HG02970 (cell line): ENCODE measurements around the gene HSF5.
"Not testable (repeated sequence)": the region's sequence is repeated elsewhere in the genome, so short reads cannot be mapped to it uniquely, and the experiment has no call there.

Experiments used
- ATAC-seq: cut with Tn5 transposase; IDR thresholded peaks from one replicate; pipeline ENCODE4 v1.9.1; 2021; ENCODE audit warnings: mild to moderate bottlenecking, moderate library complexity, moderate number of reproducible peaks; ENCODE audit not compliant: unreplicated experiment, low FRiP score

Gene HSF5

DNA sequence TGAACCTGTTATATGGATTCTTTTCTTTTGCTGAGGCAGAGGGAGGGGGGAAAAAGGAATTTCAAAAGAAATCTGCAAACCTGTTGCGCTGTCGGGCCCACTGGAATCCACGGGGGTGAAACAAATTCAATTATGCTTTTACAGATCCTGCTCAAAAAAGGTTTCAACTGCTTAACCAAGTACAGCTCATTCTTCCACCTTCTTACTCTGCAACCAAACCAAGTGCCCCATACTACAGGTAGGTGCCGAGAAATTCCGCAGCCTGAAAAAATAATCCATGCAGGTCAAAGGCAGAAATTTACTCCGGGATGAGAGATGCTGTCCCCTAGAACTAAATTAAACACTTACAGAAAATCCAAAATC is 71.3 kb downstream of the HSF5 start:
- no peak for ATAC-seq

DNA sequence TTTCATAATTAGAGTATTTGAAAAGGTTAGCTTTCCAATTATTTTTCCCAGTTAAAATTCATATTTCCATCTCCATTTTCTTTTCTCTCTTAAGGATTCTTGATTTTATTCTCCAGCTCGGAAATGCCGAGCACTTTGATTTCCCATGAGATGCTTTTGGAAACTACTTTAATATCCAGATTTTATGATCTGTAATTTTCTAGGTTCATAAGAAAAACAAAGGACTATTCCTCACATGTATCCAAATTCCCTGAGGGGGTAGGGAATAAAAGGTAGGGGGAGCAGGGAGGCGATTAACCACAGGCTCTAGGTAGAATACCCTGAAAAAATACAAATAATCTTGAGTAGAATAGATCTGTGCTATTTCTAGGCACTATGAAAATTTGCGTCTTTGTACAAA is 71.8 kb downstream of the HSF5 start:
- ATAC-seq = no peak

DNA sequence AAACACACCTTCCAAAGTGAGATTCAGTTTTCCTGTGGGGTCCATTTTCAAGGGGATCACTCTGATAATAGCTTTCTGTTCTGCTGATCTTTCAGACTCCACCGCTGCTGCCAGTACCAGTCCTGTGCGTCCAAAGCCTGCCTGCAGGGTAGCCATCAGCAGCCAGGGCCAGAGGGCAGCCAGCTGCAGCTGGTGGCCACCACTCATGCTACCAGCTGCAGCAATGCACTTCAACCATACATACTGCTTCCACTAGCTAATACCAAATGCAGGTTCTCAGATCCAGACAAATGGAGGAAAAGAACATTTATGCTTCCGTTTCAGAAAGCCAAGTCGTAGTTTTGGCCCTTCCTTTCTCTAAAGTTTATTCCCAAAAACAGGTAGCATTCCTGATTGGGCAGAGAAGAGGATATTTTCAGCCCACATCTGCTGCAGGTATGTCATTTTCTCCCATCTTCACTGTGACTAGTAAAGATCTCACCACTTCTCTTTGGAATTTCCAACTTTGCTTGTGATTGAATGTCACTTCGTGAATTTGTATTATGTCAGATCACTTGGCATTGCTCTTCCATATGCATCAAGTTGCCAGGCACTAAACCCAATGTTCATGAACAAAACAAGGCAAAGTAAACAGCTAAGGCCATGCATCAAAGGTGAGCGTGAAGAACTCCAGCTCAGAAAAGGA is 72.7 kb downstream of the HSF5 start:
- ATAC-seq = no peak

DNA sequence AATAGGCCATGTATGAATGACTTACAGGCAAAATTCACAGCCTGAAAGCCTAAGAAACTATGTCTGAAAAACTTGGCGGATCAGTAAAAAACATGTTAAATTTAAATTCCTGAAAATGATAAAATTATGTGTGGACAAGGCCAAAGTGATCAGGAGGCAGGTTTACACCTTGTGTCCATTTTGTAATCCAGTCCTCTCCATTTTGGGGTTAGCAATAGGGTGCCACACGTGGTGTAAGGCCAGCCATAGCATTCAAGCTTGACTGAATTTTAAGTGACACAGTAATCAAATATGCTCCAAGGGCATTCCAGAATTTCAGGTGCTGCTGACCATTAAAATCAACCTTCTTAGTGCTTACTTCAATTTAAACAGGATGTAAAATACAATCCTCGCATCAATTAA is 73.6 kb downstream of the HSF5 start:
- no peak for ATAC-seq

DNA sequence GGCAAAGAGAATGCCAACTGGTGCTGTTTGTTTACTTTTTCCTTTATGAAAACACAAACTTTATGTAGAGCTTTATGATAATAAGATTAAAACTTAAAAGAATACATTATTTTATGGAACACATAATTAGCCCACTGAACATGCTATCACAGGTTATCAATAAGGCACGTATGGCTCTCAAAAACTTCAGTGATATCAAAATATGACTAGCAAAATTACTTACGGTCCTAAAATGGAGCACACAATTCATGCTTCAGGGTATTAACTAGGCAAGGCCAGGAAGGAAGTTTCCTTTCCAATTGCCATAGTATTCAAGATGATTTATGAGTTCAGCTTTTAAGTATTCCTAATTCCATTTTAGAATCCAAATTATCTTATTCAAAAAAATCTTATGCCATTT is 74.5 kb downstream of the HSF5 start:
- no peak for ATAC-seq

DNA sequence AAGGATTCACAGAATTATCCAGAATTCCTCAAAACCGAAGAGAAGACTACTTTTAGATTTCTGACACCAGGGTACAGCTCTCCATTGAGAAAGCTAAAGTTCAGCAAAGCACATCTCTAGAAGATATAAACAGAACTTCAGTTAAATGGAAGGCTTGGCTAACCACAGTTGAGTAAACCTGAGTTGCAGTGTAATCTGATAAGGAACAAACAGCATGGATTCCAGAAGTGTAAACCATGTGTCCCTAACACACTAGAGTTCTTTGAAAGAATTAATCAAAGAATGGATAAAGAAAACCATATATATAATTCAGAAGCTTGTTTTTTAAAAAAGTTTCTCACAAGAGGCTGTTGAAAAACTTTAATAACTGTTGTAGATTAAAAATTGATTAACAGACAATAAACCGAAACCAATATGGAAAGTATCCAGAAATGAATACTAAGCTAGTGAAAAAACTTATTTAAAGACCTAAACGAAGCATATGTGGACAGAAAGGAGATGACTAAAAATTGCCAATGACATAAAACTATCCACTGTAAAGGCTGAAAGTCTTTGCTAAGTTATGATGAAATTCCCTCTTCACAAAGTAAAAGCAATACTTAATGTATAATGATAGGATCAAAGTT is 75.1 kb downstream of the HSF5 start:
- ATAC-seq = no peak

DNA sequence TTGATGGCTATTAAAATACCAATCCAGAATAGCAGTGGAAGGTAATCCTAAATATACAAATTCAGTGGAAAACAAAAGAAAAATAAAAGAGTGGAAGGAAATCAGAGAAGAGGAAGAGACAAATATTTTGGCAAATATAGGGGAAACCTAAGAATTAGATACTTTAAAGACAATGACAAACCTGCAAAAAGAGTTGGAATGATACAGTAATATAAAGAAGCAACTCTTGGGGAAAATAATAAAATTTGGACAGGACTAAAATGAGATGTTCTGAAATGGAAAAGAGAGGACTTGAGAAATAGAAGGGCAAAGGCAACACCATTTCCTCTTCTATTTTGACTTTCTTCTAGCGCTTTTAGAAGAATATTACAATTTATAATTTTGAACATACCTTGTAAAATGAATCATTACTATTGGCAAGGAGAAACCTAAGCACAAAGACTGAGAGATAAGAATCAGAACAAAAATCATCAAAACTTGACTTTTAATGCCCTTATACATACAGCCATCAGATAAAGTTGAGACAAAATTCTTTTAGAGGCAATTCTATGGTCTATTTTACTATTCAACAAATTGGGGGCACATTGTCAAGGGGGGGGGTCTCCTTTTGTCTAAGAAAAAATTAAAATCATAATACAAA is 76.0 kb downstream of the HSF5 start:
- ATAC-seq = no peak

DNA sequence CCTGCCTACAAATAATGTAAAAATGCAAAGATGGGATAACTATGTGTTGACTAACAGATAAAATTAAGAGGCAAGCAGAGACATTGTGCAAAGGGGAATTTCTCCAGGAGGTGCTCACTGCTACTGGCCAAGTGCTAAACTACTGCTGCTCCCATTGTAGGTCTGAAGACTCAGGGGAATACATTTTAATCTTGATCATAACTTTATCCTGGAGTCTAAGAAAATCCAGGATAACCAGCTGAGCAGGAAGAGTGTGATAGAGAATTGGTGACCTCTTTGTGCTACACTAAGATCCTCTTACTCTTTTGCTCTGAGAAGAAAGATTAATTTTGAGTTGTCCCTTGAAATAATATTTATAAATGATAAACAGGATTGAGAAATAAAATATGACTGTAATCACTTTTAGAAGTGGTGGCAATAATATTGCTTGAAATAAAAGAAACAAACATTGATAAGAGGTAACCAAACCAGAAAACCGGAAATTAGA is 76.8 kb downstream of the HSF5 start:
- ATAC-seq = no peak

DNA sequence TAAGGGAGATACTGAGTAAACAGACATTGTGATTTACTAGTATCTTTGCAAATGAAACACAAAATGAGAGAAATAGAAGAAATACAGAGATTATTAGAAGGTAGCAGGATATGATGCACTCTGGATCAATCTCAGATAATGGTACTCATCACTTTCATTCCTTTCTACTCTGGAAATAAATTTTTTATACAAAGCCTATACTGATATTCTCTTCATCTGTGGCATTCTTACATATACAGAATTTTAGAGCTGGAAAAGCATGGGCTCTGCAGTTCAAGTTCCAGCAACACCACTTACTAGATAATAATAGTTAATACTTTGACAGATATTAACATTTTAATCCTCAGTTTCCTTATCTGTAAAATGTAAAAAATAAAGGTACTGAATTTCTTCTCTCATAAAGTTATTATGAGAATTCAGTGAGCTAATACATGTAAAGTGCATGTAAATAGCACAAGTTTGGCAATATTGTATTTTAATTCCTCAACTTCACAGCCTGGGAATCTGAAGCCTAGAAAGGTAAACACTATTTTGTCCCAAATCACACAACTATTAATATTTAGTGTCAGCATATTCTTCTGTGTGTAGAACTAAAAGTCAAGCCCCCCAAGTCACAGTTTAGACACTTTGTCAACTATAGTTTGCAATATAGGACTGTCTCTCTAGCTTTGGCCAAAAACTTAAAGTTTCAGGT is 77.3 kb downstream of the HSF5 start:
- ATAC-seq = no peak

DNA sequence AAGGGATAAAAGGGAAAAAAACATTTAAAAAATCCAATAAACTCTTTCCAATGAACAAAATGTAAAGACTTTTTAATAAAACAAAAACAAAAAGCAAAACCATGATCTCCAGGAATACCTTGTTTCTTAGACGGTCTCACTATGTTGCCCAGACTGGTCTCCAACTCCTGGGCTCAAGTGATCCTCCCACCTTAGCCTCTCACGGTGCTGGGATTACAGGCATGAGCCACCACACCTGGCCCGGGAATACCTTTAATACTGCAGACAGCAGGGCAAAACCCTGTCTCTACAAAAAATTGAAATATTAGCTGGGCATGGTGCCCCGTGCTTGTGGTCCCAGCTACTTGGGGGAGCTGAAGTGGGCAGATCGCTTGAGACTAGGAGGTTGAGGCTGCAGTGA is 78.8 kb downstream of the HSF5 start:
- ATAC-seq = no peak

DNA sequence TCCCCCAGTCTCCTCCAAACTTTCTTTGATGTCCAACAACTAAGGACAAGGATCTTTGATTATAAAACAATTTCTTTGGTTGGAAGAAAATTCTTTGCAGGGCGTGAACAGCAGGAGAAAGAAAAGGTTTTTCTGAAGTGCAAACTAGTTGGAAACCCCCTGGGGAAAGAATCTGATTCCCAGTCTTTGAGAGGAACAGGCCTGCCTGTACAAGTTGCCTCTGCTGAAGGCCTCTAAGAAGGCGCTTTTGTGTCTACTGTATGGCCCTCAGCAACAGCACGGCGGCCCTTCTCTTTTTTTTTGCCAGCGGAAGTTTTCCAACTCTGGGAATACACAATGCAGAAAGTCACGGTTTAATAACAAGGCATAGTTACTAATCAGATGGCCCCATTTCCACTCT is 84.9 kb downstream of the HSF5 start:
- no peak for ATAC-seq

DNA sequence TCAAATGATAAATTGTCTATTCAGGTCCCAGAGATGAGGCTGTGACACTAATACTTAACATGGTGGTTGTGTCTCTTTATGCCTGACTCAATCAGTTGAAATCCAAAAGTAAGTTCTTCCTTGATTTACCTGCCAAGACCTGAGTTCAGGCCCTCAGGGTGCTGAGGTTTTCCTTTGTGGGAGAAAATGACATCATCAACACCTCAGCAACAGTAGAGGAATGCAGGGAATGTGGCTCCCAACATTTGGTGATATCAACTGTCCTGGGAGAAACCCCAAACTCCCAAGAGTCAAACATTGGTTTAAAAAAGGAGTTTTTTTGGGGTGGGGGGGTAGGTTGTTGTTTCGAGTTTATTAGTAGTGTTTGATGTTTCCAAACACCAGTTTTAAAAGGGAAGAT is 85.5 kb downstream of the HSF5 start:
- ATAC-seq = no peak

DNA sequence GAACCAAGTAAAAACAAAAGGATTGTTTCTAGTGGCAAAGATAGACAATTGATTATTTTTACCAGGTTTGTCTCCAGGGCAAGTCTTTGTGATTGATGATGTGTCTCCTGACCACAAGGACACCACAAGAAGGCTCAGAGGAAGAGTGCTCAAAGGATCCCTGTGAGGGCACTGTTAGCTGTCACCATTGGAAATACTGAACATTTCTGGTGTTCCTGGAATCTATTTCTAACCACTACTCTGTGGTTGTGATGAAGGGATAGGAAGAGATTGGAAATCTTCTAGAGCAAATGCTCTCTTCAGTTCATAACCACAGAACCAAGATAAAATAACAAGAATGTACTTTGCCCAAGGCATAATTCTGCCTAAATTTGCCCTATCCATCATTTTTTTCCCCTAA is 86.2 kb downstream of the HSF5 start:
- ATAC-seq = no peak

DNA sequence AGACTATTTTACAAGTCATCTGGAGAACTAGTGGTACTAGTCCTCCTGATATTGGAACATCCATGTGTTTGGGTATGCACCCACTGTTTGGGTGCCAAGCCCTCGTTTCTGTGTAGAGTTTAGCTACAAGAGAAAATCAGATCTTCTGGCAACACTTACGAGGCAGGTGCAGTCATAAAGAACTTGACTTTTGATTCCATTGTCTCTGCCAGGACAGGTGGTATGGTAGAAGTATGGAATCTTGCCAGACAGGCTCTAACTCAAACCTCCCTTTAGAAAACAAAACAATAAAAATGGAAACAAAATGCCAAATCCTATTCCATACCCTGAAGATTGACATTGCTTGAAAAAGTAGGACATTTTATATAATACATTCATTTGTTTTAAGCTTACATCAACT is 86.9 kb downstream of the HSF5 start:
- ATAC-seq = no peak

DNA sequence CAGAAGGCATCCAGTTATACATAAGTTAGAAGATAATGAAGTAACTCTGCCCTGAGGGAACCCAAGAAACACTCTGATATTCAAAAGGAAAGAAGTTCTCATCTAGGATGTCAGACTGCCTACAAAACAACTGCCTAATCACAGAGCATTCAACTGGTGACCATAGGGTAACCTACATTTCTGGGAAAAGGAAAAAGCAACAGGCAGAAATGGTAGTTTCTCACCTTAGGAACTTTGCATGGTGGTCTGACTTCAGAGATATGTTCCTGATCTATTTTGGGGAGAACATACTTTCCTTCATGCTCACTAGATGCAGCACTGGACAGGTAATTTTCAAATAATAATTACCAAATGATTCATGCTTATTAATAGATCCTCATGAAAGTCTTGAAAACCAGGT is 87.4 kb downstream of the HSF5 start:
- no peak for ATAC-seq

DNA sequence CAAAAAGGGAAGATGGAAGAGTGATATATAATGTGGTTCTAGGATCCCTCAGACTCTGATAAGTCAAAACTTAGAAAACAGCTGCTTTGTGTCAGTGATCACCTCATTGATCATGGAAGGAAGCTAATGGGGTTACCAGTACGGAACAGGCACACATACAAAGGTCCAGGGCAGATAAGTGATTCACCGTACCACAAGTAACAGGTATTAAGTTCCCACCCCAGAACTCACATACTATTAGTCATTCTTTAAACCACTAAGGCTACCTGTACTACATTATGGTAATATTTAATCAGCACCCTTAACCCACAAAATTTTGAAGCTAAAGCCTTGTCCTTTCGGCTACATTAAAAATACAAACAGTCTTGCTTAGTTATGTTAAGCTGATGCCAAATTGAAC is 88.2 kb downstream of the HSF5 start:
- ATAC-seq = no peak

DNA sequence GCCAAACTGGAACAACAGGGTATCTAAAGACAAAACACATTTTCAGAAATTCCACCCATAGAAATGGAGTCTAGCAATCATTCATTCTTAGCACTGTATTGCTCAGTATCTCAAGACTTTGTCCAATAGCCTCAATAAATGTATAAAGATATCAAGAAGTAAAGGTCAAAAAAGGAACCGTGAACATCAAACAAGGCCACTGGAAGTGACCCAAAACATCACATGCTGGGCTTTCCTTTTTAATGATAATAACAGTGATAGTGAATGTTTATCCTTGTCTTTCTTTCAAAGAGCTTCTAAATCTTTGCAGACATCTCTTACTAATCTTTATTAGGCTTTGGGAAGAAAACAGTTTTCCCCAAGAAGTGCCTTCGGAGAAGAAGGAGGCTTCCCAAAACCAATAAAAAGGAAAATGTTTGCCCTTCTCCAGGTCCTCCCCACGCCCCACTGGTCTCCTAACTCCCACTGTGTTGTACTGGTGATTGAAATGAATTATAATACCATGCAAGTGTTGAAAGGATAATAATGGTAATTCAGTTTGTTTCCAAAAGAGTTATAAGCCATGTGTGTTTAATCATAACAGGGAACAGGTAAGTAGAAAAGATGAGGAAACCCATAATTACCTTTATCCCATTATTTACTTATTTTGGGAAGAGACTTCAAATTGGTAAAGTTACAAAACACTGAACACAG is 89.5 kb downstream of the HSF5 start:
- ATAC-seq = no peak

DNA sequence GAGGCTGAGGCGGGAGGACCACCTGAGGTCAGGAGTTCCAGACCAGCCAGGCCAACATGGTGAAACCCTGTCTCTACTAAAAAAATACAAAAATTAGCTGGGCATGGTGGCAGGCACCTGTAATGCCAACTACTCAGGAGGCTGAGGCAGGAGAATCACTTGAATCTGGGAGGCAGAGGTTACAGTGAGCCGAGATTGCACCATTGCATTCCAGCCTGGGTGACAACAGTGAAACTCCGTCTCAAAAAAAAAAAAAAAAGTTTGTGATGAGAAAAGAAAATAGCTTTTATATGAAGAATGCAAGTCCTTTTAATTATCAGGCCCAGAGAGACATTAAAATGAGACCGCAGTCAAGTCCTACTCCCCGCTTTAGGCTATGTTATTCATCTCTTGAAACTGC is 90.8 kb downstream of the HSF5 start:
- not testable (repeated sequence) for ATAC-seq

DNA sequence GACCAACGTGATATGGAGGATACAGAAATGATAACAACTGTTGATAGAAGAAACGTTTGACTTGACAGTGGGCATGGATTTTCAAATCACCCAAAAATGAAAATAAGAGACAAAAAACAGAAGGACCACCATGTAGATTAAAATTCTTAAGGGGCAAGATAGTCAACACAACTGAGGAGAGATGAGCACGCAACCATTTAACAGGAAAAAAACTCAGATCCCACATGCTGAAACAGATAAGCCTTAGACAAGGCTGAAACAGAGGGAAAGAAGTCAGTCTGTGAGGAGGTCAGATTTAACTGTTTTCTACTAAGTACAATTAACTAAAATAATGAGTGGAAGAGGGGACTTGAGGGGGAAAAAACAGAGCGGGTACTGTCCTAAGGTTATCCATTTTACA is 92.0 kb downstream of the HSF5 start:
- ATAC-seq = no peak

DNA sequence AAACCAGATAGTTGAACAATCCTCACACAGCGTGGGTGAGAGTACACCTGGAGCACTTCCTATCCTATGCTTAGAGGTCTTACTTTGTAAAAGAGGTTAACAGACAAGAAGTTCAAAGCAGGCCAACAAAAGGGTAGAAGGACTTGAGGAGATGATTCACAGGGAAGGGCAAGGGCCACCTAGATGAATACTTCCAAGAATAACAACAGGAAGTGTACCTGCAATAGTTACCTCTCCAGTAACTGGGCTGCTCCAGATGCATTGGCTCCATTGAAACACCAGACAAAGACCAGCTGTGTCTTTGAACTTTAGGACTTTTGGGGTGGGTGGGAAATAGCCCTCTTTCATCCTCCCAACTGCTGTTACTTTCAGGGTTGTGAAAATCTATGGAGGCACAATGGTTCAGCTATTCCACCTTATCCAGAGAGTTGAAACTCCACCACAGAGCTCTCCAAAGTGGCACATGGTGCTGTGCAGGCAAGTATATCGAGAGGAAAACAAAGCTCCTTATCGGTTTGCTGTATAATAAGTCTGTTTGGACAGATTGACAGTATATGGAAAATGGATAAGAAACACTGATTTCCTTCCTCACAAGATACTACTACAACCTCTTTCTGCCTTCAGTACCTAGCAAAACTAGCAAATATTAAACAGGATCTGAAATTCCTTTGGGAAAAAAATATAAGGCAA is 93.5 kb downstream of the HSF5 start:
- ATAC-seq = no peak
